ENCODE results near the gene CLOCK. TPM values are rescaled to one million over a fixed set of nuclear protein-coding genes. Genes with fewer than 3 reads are reported as not detected.

CLOCK gene
- total and polyA plus RNA-seq, 9 donors = 8.5 to 17.4 (median 14.6) TPM

DNA sequence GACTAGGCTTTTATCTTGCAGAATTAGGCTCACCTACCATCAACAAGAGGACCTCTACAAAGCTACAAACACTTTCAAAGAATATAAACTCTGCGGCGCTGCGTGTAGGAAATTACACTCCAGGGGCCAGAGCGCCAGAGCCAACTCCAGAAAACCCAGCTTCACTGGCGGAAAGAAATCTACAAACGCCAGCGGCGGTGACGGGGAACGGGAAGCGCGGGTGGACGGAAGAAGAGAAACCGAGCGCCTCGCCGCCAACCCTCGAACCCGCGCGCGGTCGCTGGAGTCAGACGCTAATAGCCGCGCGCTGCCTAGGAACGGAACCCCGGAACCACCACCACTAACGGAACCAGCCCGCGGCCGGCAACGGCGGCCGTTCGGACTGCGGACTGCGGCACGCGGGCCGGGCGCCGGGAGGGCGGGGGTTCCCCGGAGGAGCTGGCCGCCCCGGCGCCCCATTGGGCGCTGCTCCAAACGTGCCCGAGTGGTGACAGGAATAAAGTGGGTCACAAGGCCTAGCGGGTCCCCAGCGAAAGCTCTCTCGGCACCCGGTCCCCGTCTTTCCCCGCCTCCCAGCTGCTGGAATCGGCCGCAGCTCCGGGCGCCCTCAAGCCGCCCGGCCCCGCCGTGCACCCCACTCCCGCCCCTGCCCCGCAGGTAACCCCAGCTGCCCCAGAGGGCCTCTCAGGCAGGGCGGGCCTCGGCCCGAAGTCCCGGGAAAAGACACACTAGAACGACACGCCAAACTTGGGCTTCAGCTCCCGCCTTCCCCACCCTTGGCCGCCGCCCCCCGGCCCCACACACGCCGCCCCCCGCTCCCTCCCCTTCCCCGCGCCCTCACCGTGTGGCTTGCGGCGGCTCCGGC lies 836 bp downstream of the CLOCK start:
- under 1% methylated on average over 68 of the region's 87 CpGs for WGBS (ENCODE audit: insufficient coverage)
- H3K36me3 ChIP-seq (ENCODE audit: control insufficient read depth, insufficient read depth, low read length) = no peaks in the 10 kb centered on the region
- H3K27me3 ChIP-seq (ENCODE audit: control insufficient read depth, insufficient read depth, low read length) = no peaks in the 10 kb centered on the region
- peak; percentile 89 for DNase-seq
- H3K27ac ChIP-seq (ENCODE audit: low read length) = peak overlapping the region; percentile 97
- H3K4me3 ChIP-seq (ENCODE audit: low read length) = peak overlapping the region; percentile 89
- no peaks in the 10 kb centered on the region for H3K9me3 ChIP-seq (replicated peaks; ENCODE audit: control insufficient read depth, low read depth, low read length)
- H3K4me1 ChIP-seq (ENCODE audit: control insufficient read depth, insufficient read depth, low read length) = peaks cover 2% of the 10 kb centered on the region

DNA sequence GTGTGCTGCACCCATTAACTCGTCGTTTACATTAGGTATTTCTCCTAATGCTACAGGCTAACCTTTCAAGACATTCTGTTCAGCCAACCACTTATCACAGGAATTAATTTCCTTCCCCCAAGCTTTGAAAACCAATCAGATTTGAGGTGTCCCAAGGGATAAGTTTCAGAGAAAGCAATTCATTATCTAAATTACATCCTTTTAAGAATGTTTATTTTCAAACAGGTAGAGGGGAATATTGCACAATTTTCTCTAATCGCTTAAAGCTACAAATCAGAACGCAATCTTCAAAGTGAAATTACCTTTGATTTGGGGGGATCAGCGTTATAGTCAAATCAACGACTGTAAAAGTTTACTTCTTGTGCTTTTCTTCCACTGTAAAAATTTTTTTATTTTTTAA lies 1.6 kb downstream of the CLOCK start:
- H3K27ac ChIP-seq (ENCODE audit: low read length) = peak overlapping the region; percentile 97
- no peaks in the 10 kb centered on the region for H3K27me3 ChIP-seq (ENCODE audit: control insufficient read depth, insufficient read depth, low read length)
- 0% methylated on average over 2 of the region's 6 CpGs for WGBS (ENCODE audit: insufficient coverage)
- peaks cover 2% of the 10 kb centered on the region for H3K4me1 ChIP-seq (ENCODE audit: control insufficient read depth, insufficient read depth, low read length)
- no peaks in the 10 kb centered on the region for H3K9me3 ChIP-seq (replicated peaks; ENCODE audit: control insufficient read depth, low read depth, low read length)
- H3K36me3 ChIP-seq (ENCODE audit: control insufficient read depth, insufficient read depth, low read length) = peaks cover 2% of the 10 kb centered on the region
- peak; percentile 17 for DNase-seq
- H3K4me3 ChIP-seq (ENCODE audit: low read length) = peak overlapping the region; percentile 89

- Histone ChIP-seq H3K27ac (ENCODE audit: low read length) (no peak overlapping the region), H3K36me3 (ENCODE audit: control insufficient read depth, insufficient read depth, low read length) (peaks cover 2% of the 10 kb centered on the region), H3K27me3 (ENCODE audit: control insufficient read depth, insufficient read depth, low read length) (no peaks in the 10 kb centered on the region), H3K4me1 (ENCODE audit: control insufficient read depth, insufficient read depth, low read length) (peaks cover 2% of the 10 kb centered on the region), H3K9me3 (replicated peaks; ENCODE audit: control insufficient read depth, low read depth, low read length) (no peaks in the 10 kb centered on the region), H3K4me3 (ENCODE audit: low read length) (no peak overlapping the region)
- DNase-seq = peak; percentile 11
These were observed 2.9 kb downstream of the CLOCK start for GRCh38 chr4:55543858-55544257.

- Histone ChIP-seq H3K4me3 (ENCODE audit: low read length) (no peak overlapping the region), H3K27me3 (ENCODE audit: control insufficient read depth, insufficient read depth, low read length) (no peaks in the 10 kb centered on the region), H3K9me3 (replicated peaks; ENCODE audit: control insufficient read depth, low read depth, low read length) (no peaks in the 10 kb centered on the region), H3K27ac (ENCODE audit: low read length) (no peak overlapping the region), H3K36me3 (ENCODE audit: control insufficient read depth, insufficient read depth, low read length) (peaks cover 2% of the 10 kb centered on the region), H3K4me1 (ENCODE audit: control insufficient read depth, insufficient read depth, low read length) (no peaks in the 10 kb centered on the region)
- no peak for DNase-seq
- WGBS (ENCODE audit: insufficient coverage) = 100% methylated on average over 1 of the region's 3 CpGs
These were observed 6.4 kb downstream of the CLOCK start for GRCh38 chr4:55540271-55540670.

- no peaks in the 10 kb centered on the region for H3K9me3 ChIP-seq (replicated peaks; ENCODE audit: control insufficient read depth, low read depth, low read length)
These were observed 7.1 kb downstream of the CLOCK start for GRCh38 chr4:55539658-55540057.

DNA sequence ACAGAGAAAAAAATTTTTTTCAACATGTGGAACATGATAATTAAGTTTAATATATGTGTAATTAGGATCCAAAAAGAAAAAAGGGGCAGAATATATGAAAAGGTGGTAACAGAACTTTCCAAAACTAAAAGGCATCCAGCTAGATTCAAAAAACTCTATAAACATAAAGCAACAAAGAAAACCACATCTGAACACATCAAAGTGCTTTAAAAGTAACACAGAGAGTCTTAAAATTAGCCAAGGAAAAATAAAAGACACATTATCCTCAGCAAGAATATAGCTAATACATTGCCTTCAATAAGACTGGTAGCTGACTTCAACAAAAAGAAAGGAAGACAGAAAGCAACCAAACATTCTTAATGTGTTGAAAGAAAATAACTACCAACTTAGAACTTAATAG lies 8.2 kb downstream of the CLOCK start:
- Histone ChIP-seq H3K36me3 (ENCODE audit: control insufficient read depth, insufficient read depth, low read length) (peaks cover 2% of the 10 kb centered on the region), H3K27me3 (ENCODE audit: control insufficient read depth, insufficient read depth, low read length) (no peaks in the 10 kb centered on the region), H3K27ac (ENCODE audit: low read length) (no peak overlapping the region), H3K4me3 (ENCODE audit: low read length) (no peak overlapping the region), H3K9me3 (replicated peaks; ENCODE audit: control insufficient read depth, low read depth, low read length) (peaks cover 4% of the 10 kb centered on the region), H3K4me1 (ENCODE audit: control insufficient read depth, insufficient read depth, low read length) (no peaks in the 10 kb centered on the region)
- no peak for DNase-seq

More at GRCh38 chr4:55539658-55540057, 7.1 kb downstream of the CLOCK start:
- Histone ChIP-seq H3K27ac (ENCODE audit: low read length) (no peak overlapping the region), H3K4me3 (ENCODE audit: low read length) (no peak overlapping the region), H3K4me1 (ENCODE audit: control insufficient read depth, insufficient read depth, low read length) (no peaks in the 10 kb centered on the region), H3K36me3 (ENCODE audit: control insufficient read depth, insufficient read depth, low read length) (peaks cover 2% of the 10 kb centered on the region), H3K27me3 (ENCODE audit: control insufficient read depth, insufficient read depth, low read length) (no peaks in the 10 kb centered on the region)
- no peak for DNase-seq
- WGBS (ENCODE audit: insufficient coverage) = no CpG with 5 or more reads among the region's 2 CpGs

GRCh38 chr4:55534306-55534705 lies 12.4 kb downstream of the CLOCK start:
- H3K9me3 ChIP-seq (replicated peaks; ENCODE audit: control insufficient read depth, low read depth, low read length) = peaks cover 27% of the 10 kb centered on the region
- H3K27me3 ChIP-seq (ENCODE audit: control insufficient read depth, insufficient read depth, low read length) = no peaks in the 10 kb centered on the region
- no peak overlapping the region for H3K4me3 ChIP-seq (ENCODE audit: low read length)
- no peaks in the 10 kb centered on the region for H3K36me3 ChIP-seq (ENCODE audit: control insufficient read depth, insufficient read depth, low read length)
- no peak overlapping the region for H3K27ac ChIP-seq (ENCODE audit: low read length)
- DNase-seq = no peak
- no peaks in the 10 kb centered on the region for H3K4me1 ChIP-seq (ENCODE audit: control insufficient read depth, insufficient read depth, low read length)

DNA sequence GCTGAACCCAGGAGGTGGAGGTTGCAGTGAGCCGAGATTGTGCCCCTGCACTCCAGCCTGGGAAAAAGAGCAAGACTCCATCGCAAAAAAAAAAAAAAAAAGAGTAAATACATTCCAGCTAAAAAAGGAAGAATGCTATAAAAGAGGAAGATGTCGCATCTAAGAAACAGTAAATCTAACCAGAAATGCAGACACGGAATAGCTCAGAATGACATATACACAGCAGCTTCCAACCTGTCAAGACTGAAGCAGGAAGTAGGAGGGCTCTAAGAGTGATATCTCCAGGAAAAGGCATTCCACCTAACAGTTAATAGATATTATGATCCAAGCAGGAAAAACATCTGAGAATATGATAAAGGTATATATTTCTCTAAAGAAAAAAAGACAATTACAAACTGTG lies 16.0 kb downstream of the CLOCK start:
- Histone ChIP-seq H3K27me3 (ENCODE audit: control insufficient read depth, insufficient read depth, low read length) (no peaks in the 10 kb centered on the region), H3K36me3 (ENCODE audit: control insufficient read depth, insufficient read depth, low read length) (no peaks in the 10 kb centered on the region), H3K4me3 (ENCODE audit: low read length) (no peak overlapping the region), H3K27ac (ENCODE audit: low read length) (no peak overlapping the region), H3K4me1 (ENCODE audit: control insufficient read depth, insufficient read depth, low read length) (no peaks in the 10 kb centered on the region), H3K9me3 (replicated peaks; ENCODE audit: control insufficient read depth, low read depth, low read length) (peaks cover 27% of the 10 kb centered on the region)
- WGBS (ENCODE audit: insufficient coverage) = no CpG with 5 or more reads among the region's 4 CpGs
- no peak for DNase-seq

DNA sequence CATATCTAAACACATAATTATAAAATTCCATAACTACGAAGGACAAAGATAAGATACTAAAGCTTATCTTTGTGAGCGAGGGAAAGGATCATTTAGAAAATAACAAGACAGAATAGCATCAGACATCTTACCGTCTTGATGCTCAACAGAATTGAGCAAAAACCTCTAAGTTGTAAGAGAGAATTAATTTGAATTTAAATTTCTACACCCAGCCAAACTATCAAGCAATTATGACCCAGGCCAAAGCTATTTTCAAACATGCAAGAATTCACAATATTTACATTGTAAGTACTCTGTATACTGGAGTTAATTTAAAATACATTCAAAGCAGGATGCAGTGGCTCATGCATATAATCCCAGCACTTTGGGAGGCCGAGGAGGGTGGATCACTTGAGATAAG lies 16.5 kb downstream of the CLOCK start:
- DNase-seq = no peak
- Histone ChIP-seq H3K4me1 (ENCODE audit: control insufficient read depth, insufficient read depth, low read length) (no peaks in the 10 kb centered on the region), H3K36me3 (ENCODE audit: control insufficient read depth, insufficient read depth, low read length) (no peaks in the 10 kb centered on the region), H3K4me3 (ENCODE audit: low read length) (no peak overlapping the region), H3K9me3 (replicated peaks; ENCODE audit: control insufficient read depth, low read depth, low read length) (peaks cover 27% of the 10 kb centered on the region), H3K27me3 (ENCODE audit: control insufficient read depth, insufficient read depth, low read length) (no peaks in the 10 kb centered on the region), H3K27ac (ENCODE audit: low read length) (no peak overlapping the region)
- no CpG with 5 or more reads among the region's 4 CpGs for WGBS (ENCODE audit: insufficient coverage)

DNA sequence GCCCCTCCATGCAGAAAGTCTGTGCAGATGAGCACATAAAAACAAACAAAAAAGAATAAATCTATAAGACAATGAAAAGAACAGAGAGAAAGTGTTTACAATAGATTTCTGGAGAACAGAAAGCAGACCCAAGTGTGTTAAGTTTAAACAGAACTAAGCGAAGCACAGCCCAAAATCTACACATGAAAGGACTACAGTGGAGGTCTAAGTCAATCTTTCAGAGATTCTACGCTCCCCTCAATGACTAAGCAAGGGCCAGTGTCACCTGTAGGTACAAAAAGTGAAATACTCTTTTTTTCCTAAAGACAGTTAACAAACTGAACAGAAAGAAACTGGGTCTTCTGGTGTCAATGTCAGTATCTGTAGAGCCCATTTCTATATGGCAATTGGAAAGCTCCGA lies 18.2 kb downstream of the CLOCK start:
- no CpG with 5 or more reads among the region's 3 CpGs for WGBS (ENCODE audit: insufficient coverage)
- no peaks in the 10 kb centered on the region for H3K27me3 ChIP-seq (ENCODE audit: control insufficient read depth, insufficient read depth, low read length)
- no peaks in the 10 kb centered on the region for H3K4me1 ChIP-seq (ENCODE audit: control insufficient read depth, insufficient read depth, low read length)
- H3K9me3 ChIP-seq (replicated peaks; ENCODE audit: control insufficient read depth, low read depth, low read length) = peaks cover 24% of the 10 kb centered on the region
- H3K36me3 ChIP-seq (ENCODE audit: control insufficient read depth, insufficient read depth, low read length) = no peaks in the 10 kb centered on the region
- H3K27ac ChIP-seq (ENCODE audit: low read length) = no peak overlapping the region
- DNase-seq = no peak
- no peak overlapping the region for H3K4me3 ChIP-seq (ENCODE audit: low read length)
